ENCODE data around the gene NDUFAF2.

NDUFAF2 gene

GRCh38 chr5:61198606-61199005 lies 253.6 kb downstream of the NDUFAF2 start:
- TF ChIP-seq CTCF (conservative IDR thresholded peaks at IDR 0.05; ENCODE audit: low read depth, low read length) = no peak
- H3K4me3 ChIP-seq (ENCODE audit: low read depth, low read length) = no peak overlapping the region
- DNase-seq (ENCODE audit: low read depth) = no peak

DNA sequence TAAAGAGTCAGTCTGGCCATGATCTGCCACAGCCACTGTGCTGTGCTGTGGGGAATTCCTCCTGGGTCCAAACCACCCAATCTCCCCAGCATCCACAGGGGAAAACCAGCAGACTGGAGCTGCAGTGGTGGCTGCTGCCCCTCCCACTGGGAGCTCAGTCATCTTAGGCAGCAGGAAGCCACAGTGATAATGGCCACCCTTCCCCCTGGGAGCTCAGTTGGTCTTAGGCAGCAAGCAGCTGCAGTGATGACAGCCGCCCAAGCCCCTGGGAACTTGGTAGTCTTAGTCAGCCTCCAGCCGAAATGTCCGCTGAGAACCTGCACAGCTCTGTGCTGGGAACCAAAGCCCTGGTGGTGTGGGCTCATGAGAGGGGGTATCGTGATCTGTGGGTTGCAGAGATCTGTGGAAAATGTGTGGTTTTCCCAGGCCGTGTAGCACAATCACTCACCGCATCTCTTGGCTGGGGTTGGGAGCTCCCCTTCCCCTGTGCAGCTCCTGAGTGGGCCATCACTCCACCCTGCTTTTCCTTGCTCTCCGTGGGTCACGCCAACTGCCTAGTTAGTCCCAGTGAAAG lies 255.7 kb downstream of the NDUFAF2 start:
- H3K4me3 ChIP-seq (ENCODE audit: low read depth, low read length) = no peak overlapping the region
- TF ChIP-seq CTCF (conservative IDR thresholded peaks at IDR 0.05; ENCODE audit: low read depth, low read length) = no peak
- no peak for DNase-seq (ENCODE audit: low read depth)

GRCh38 chr5:61202213-61202612 lies 257.2 kb downstream of the NDUFAF2 start:
- no peak overlapping the region for H3K4me3 ChIP-seq (ENCODE audit: low read depth, low read length)
- TF ChIP-seq CTCF (conservative IDR thresholded peaks at IDR 0.05; ENCODE audit: low read depth, low read length) = no peak
- DNase-seq (ENCODE audit: low read depth) = no peak
